Pancreas (tissue), 10 donors: Measurements from ENCODE around the gene SSBP3. TPM values are rescaled to one million over a fixed set of nuclear protein-coding genes. Genes with fewer than 3 reads are reported as not detected.
A peak's percentile ranks its signal among the peaks of the same experiment; 100 is the strongest.

Source experiments
- ATAC-seq, 4 donors: fragments of 200-7000 bp; cut with Tn5 transposase; one replicate each; pipeline versions ENCODE4 v1.8.0 to v1.9.1; 2020; ENCODE audit warnings: mild to moderate bottlenecking in 4 of 4, moderate library complexity in 4 of 4
- DNase-seq, 6 donors: peaks; one replicate each; pipeline ENCODE4 v3.0.0-alpha.2; 2020
- FAIRE-seq: peaks from 2 replicates; lab custom pipeline; 2012; peaks lifted over from hg19 to GRCh38; lab: Jason Lieb, UNC
- H3K27ac ChIP-seq, 4 donors: fragments of 200-600 bp; sonication (generic); 1 replicate in 3 of 4; 2 replicates in 1 of 4; pipeline versions ENCODE4 v1.5.0 to v1.8.0; 2020
- H3K27me3 ChIP-seq, 4 donors: fragments of 200-600 bp; one replicate each; pipeline ENCODE4 v1.8.0; 2021
- H3K36me3 ChIP-seq, 3 donors: fragments of 200-600 bp; sonication (generic) in 1 of 3; one replicate each; pipeline versions ENCODE4 v1.5.0 to v1.8.0; 2020 to 2021
- H3K4me1 ChIP-seq, 3 donors: fragments of 200-600 bp; one replicate each; pipeline ENCODE4 v1.8.0; 2021
- H3K4me3 ChIP-seq, 4 donors: fragments of 200-600 bp; sonication (generic) in 2 of 4; one replicate each; pipeline versions ENCODE4 v1.5.0 to v1.8.0; 2020 to 2021
- H3K9me3 ChIP-seq, 4 donors: fragments of 200-600 bp; one replicate each; pipeline ENCODE4 v1.8.0; 2021
- CTCF ChIP-seq, 4 donors: fragments of 200-600 bp; sonication (generic) in 3 of 4; IDR thresholded peaks; one replicate each; pipeline versions ENCODE4 v1.5.0 to v1.8.0; 2021; ENCODE audit warnings: antibody characterized with exemption in 4 of 4
- whole genome bisulfite sequencing, 2 donors: extraction: QIAGEN DNeasy Blood & Tissue Kit; methylation state at CpG; one replicate each; pipeline ENCODE4 v1.1.7; 2013; 5-methylcytosine and 5-hydroxymethylcytosine counted together
- intact Hi-C, 3 donors: fragments of 100-400 bp; cut with DNase I; formaldehyde crosslinking; loops; one replicate each; pipeline versions ENCODE4 v1.11.1 to v1.14.2; 2022
- polyA plus RNA-seq, 2 donors: library from polyadenylated mRNA; stranded (reverse); fragments of 200-250 nt; gene quantifications; one replicate each; pipeline ENCODE4 v1.2.3, GENCODE V29; 2013
- total RNA-seq, 6 donors: library from RNA; stranded (reverse); fragmentation: NEBNext Ultra II Directional in 4 of 6; extraction: Animal tissue kit (Norgen Biotek cat#: 25700) in 4 of 6; gene quantifications; one replicate each; pipeline versions ENCODE4 v1.2.1 to v1.2.4, GENCODE V29; 2021 to 2023
- donor health status: healthy with polysubstance abuse.
- donor health status: DM: no; HTN: no; CAD: no; lungs with moderate emphysema.
- donor health status: DM: no; HTN: no; CAD: no.
- donor health status: control.
- donor health status: control.
- donor health status: Bipolar disorder and iron deficiency.
- donor health status: DM: yes; HTN: yes; CAD: no.
- donor health status: DM: no; HTN: no; CAD: no.
- donor health status: DM: no; HTN: no; CAD: no.
- donor health status: DM: yes; HTN: yes; CAD: no.

The SSBP3 gene
- total and polyA plus RNA-seq, 8 donors: 16.4 to 31.0 (median 22.9) TPM

GRCh38 chr1:54413295-54413694, 7.1 kb upstream of the SSBP3 start:
- no peaks in the 10 kb centered on the region for H3K9me3 ChIP-seq
- intact Hi-C loops: loop anchor here in 2 of 3 donors (5.0 to 10.0 kb wide), 2 partner anchors 62 to 74 kb away; no protein-coding TSS in a partner anchor
- no peak for FAIRE-seq
- no peaks in the 10 kb centered on the region for H3K36me3 ChIP-seq
- H3K4me1 ChIP-seq: peaks cover 0 to 1% (median 0%) of the 10 kb centered on the region in 3 donors
- no peaks in the 10 kb centered on the region for H3K27me3 ChIP-seq
- peak in 2 of 6 donors; percentile 27 to 59 for DNase-seq
- peak in 3 of 4 donors; percentile 48 to 58 (median 58) for ATAC-seq
- H3K4me3 ChIP-seq: no peak overlapping the region
- TF ChIP-seq CTCF (IDR thresholded peaks at IDR 0.05): no peak
- WGBS, 2 donors: 40 to 41% methylated on average over 2 of the region's 2 CpGs
- peak overlapping the region in 1 of 4 donors; percentile 4 for H3K27ac ChIP-seq

- FAIRE-seq (no peak), ATAC-seq (no peak), DNase-seq (no peak)
- no peaks in the 10 kb centered on the region for H3K36me3 ChIP-seq
- no peaks in the 10 kb centered on the region for H3K27me3 ChIP-seq
- TF ChIP-seq CTCF (IDR thresholded peaks at IDR 0.05): no peak
- WGBS, 2 donors: 87 to 95% methylated on average over 9 of the region's 9 CpGs
- no peaks in the 10 kb centered on the region for H3K9me3 ChIP-seq
- intact Hi-C loops: loop anchor here in 2 of 3 donors (5.0 to 10.0 kb wide), 2 partner anchors 64 to 77 kb away; no protein-coding TSS in a partner anchor
- H3K4me3 ChIP-seq: no peak overlapping the region
- peaks cover 4 to 7% (median 5%) of the 10 kb centered on the region in 3 donors for H3K4me1 ChIP-seq
- no peak overlapping the region for H3K27ac ChIP-seq
These were observed 4.2 kb upstream of the SSBP3 start for GRCh38 chr1:54410359-54410758.

- Histone ChIP-seq H3K4me3 (no peak overlapping the region), H3K9me3 (no peaks in the 10 kb centered on the region), H3K36me3 (no peaks in the 10 kb centered on the region), H3K27ac (no peak overlapping the region), H3K4me1 (peaks cover 4 to 7% (median 7%) of the 10 kb centered on the region in 3 donors), H3K27me3 (no peaks in the 10 kb centered on the region)
- DNase-seq (no peak), FAIRE-seq (no peak), ATAC-seq (no peak)
- 70 to 74% methylated on average over 9 of the region's 9 CpGs for WGBS, 2 donors
- TF ChIP-seq CTCF (IDR thresholded peaks at IDR 0.05): no peak
- intact Hi-C loops: loop anchor here (5.0 to 10.0 kb wide), 3 partner anchors 65 to 285 kb away; no protein-coding TSS in a partner anchor
These were observed 3.3 kb upstream of the SSBP3 start for GRCh38 chr1:54409156-54410142.

- 74 to 81% methylated on average over 9 of the region's 9 CpGs for WGBS, 2 donors
- no peaks in the 10 kb centered on the region for H3K9me3 ChIP-seq
- H3K4me1 ChIP-seq: peaks cover 4 to 16% (median 7%) of the 10 kb centered on the region in 3 donors
- no peak for TF ChIP-seq CTCF (IDR thresholded peaks at IDR 0.05)
- no peak for DNase-seq
- H3K27ac ChIP-seq: peak overlapping the region in 3 of 4 donors; percentile 64 to 90 (median 73)
- intact Hi-C loops: loop anchor here in 1 of 3 donors (5.0 to 10.0 kb wide), 2 partner anchors 79 to 284 kb away; no protein-coding TSS in a partner anchor
- peak in 2 of 4 donors; percentile 7 to 27 for ATAC-seq
- H3K36me3 ChIP-seq: no peaks in the 10 kb centered on the region
- H3K4me3 ChIP-seq: no peak overlapping the region
- FAIRE-seq: no peak
- no peaks in the 10 kb centered on the region for H3K27me3 ChIP-seq
These were observed 2.2 kb upstream of the SSBP3 start for GRCh38 chr1:54408147-54409066.
